Measurements from ENCODE around the gene LMTK2. TPM values are rescaled to one million over a fixed set of nuclear protein-coding genes. Genes with fewer than 3 reads are reported as not detected.
A peak's percentile ranks its signal among the peaks of the same experiment; 100 is the strongest.

Gene LMTK2
- total RNA-seq, 1 donor from 2014 or later = 21.6 TPM

DNA sequence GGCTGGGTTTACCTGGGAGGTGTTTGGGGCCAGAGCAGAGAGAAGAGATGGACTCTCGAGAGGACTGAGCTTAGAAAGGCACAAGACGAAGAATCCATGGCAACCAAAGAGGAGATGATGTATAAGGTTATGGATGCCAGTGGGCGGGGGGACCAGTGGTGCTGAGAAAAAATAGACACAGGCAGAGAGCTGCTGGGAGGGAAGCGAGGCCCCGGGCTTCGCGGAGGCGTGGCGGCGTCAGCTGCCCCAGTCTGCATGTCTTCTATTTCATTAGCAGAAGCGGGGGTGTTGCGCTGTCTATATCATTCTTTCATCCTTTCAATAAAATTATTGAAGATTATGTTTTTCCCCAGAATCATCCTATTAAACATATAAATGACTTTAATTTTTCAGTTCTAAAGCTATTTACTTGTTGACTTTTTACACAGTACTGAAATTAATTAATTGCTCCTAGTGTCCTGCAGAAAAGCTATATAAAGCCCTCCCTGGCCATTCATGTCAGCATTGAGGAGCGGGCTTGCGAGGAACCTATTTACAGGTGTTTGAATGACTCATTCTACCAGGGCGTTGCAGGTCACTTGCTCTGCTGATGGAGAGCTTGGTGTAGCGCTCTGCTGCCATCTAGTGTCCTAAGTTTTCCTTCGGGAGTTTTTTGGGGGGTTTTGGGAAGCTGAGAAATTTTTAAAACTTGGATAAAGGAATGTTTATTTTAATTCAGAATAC lies 61.7 kb downstream of the LMTK2 start:
- no peak overlapping the region for H3K27ac ChIP-seq
- TF ChIP-seq, protein P1, sequence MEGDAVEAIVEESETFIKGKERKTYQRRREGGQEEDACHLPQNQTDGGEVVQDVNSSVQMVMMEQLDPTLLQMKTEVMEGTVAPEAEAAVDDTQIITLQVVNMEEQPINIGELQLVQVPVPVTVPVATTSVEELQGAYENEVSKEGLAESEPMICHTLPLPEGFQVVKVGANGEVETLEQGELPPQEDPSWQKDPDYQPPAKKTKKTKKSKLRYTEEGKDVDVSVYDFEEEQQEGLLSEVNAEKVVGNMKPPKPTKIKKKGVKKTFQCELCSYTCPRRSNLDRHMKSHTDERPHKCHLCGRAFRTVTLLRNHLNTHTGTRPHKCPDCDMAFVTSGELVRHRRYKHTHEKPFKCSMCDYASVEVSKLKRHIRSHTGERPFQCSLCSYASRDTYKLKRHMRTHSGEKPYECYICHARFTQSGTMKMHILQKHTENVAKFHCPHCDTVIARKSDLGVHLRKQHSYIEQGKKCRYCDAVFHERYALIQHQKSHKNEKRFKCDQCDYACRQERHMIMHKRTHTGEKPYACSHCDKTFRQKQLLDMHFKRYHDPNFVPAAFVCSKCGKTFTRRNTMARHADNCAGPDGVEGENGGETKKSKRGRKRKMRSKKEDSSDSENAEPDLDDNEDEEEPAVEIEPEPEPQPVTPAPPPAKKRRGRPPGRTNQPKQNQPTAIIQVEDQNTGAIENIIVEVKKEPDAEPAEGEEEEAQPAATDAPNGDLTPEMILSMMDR (IDR thresholded peaks at IDR 0.05) = peak; percentile 61 to 82 (median 66)
- peak in 1 of 2 donors; percentile 68 for TF ChIP-seq POLR2AphosphoS5 (IDR thresholded peaks at IDR 0.05; ENCODE audit: insufficient read depth in 1 of 2, low read depth in 1 of 2)
- no peak for TF ChIP-seq POLR2A (IDR thresholded peaks at IDR 0.05)
- no peak overlapping the region for H3K4me3 ChIP-seq
- H3K9me3 ChIP-seq = no peaks in the 10 kb centered on the region
- no peak for DNase-seq (ENCODE audit: extremely low spot score in 2 of 2)
- H3K4me1 ChIP-seq = peaks cover 16% of the 10 kb centered on the region
- peaks cover 0 to 19% of the 10 kb centered on the region in 2 donors for H3K36me3 ChIP-seq
- intact Hi-C loops (cut with DNase I) = loop anchor here (1.0 to 5.0 kb wide), 2 partner anchors 26 to 146 kb away; no protein-coding TSS in a partner anchor
- H3K27me3 ChIP-seq = no peaks in the 10 kb centered on the region

DNA sequence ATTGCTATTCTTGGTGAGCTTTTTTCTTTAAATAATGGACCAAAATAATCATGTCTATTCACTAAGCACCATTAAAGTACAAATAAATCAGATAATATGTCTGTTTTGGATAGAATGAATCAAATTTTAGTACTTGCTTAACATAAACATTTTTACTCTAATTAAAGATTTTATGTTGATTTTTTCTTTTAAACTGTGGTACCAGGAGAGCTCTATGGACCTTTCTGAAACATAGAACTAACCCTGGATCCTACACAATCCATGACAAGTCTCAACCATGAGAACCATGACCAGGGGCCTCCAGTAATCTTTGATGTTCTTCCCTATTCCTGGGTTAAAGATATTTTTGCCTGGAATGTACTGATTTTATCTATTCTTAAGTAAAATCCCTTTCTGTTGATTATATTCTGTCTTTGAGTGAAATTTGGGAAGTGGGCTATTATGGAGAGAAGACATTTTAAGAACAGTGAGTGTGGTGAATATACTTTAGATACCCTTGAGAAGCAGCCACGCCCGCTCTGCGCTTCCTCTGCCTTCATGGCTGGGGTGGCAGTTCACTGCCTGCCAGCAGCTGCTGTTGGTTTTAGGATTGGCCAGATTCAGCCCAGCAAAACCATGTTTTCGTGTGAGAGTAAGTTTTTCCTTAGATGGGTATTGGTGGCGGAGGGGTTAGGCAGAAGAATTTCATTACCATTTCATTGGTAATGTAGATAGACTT lies 62.4 kb downstream of the LMTK2 start:
- Histone ChIP-seq H3K4me1 (peaks cover 9% of the 10 kb centered on the region), H3K27ac (no peak overlapping the region), H3K4me3 (no peak overlapping the region), H3K36me3 (peaks cover 0 to 19% of the 10 kb centered on the region in 2 donors), H3K27me3 (no peaks in the 10 kb centered on the region), H3K9me3 (no peaks in the 10 kb centered on the region)
- DNase-seq (ENCODE audit: extremely low spot score in 2 of 2) = no peak
- TF ChIP-seq, protein P1 (IDR thresholded peaks at IDR 0.05) = no peak
- no peak for TF ChIP-seq POLR2AphosphoS5 (IDR thresholded peaks at IDR 0.05; ENCODE audit: insufficient read depth in 1 of 2, low read depth in 1 of 2)
- TF ChIP-seq POLR2A (IDR thresholded peaks at IDR 0.05) = no peak
- intact Hi-C loops (cut with DNase I) = loop anchor here (1.0 to 5.0 kb wide), 2 partner anchors 27 to 147 kb away; no protein-coding TSS in a partner anchor

DNA sequence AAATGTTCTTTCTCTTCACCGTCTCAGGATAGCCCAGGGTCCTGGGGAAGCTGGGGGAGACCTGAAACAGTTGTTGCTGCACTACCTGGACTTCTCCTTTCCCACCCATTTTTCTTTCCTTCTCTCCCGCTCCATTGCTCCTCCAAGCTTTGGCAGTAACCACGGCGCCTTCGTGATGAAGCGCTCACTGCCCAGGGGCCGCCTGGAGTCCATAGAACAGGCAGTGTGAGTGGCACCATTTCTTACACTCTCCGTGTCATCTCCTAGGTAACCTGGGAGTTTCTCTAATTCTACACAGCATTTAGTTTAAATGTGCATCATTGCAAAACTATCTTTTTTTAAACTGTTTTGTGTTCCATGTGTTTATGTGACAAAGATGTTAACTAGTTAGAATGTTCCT lies 64.3 kb downstream of the LMTK2 start:
- no peaks in the 10 kb centered on the region for H3K4me1 ChIP-seq
- intact Hi-C loops (cut with DNase I) = loop anchor here (2.0 kb wide), 1 partner anchor 66 kb away; no protein-coding TSS in a partner anchor
- TF ChIP-seq POLR2AphosphoS5 (IDR thresholded peaks at IDR 0.05; ENCODE audit: insufficient read depth in 1 of 2, low read depth in 1 of 2) (no peak), POLR2A (IDR thresholded peaks at IDR 0.05) (no peak)
- TF ChIP-seq, protein P1 (IDR thresholded peaks at IDR 0.05) = no peak
- H3K4me3 ChIP-seq = no peak overlapping the region
- H3K27ac ChIP-seq = no peak overlapping the region
- H3K9me3 ChIP-seq = no peaks in the 10 kb centered on the region
- peaks cover 0 to 24% of the 10 kb centered on the region in 2 donors for H3K36me3 ChIP-seq
- no peaks in the 10 kb centered on the region for H3K27me3 ChIP-seq
- DNase-seq (ENCODE audit: extremely low spot score in 2 of 2) = no peak

DNA sequence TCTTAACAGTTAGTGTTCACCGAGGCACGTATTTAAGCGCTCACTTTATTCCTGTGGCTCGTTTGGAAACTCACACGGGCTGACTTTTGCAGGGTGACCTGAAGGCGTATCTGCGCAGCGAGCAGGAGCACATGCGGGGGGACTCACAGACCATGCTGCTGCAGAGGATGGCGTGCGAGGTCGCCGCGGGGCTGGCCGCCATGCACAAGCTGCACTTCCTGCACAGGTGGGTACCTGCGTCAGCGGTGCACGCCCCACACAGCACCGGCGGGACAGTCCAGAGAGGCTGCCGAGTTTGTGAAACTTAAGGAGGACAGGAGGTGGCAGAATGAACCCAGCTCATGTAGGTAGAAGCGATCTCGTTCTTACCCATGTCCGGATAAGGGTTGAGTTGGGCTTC lies 64.8 kb downstream of the LMTK2 start:
- no peak overlapping the region for H3K4me3 ChIP-seq
- H3K9me3 ChIP-seq = no peaks in the 10 kb centered on the region
- H3K36me3 ChIP-seq = peaks cover 0 to 24% of the 10 kb centered on the region in 2 donors
- DNase-seq (ENCODE audit: extremely low spot score in 2 of 2) = no peak
- intact Hi-C loops (cut with DNase I) = loop anchor here (2.0 kb wide), 1 partner anchor 67 kb away; no protein-coding TSS in a partner anchor
- H3K4me1 ChIP-seq = no peaks in the 10 kb centered on the region
- H3K27ac ChIP-seq = no peak overlapping the region
- TF ChIP-seq, protein P1 (IDR thresholded peaks at IDR 0.05) = no peak
- no peak for TF ChIP-seq POLR2A (IDR thresholded peaks at IDR 0.05)
- no peak for TF ChIP-seq POLR2AphosphoS5 (IDR thresholded peaks at IDR 0.05; ENCODE audit: insufficient read depth in 1 of 2, low read depth in 1 of 2)
- H3K27me3 ChIP-seq = no peaks in the 10 kb centered on the region
